Measurements from ENCODE around the gene TSKS. TPM values are rescaled to one million over a fixed set of nuclear protein-coding genes. Genes with fewer than 3 reads are reported as not detected.

The TSKS gene
- total RNA-seq, 1 donor: not detected

DNA sequence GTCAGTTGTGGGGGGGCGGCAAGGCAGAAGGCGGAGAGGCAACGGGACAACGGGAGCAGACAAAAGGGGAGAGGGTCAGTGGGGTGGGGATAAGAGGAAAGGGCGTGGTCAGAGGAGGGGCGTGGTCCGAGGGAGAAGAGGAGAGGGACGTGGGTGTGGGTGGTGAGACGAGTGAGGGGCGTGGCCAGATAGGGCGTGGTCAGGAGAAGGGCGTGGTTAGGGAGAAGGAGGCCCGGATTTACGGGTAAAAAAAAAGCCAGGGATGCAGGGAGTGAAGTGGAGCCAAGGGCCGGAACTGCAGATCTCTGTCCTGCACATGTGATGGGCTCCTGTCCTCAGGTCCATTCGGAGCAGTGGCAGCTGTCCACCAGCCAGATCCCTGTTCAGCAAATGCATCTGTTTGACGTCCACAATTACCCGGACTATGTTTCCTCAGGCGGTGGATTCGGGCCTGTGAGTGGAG lies 50.7 kb downstream of the TSKS start:
- Histone ChIP-seq H3K4me2 (ENCODE audit: insufficient read depth, low read length) (no peak overlapping the region), H3K27me3 (ENCODE audit: insufficient read depth, low read length) (no peaks in the 10 kb centered on the region), H3K36me3 (ENCODE audit: insufficient read depth, low read length) (no peaks in the 10 kb centered on the region), H3K27ac (ENCODE audit: low read depth, low read length) (no peak overlapping the region), H3K4me3 (ENCODE audit: insufficient read depth, low read length) (no peak overlapping the region), H3K79me2 (ENCODE audit: insufficient read depth, low read length) (no peaks in the 10 kb centered on the region), H4K20me1 (ENCODE audit: insufficient read depth, low read length) (no peaks in the 10 kb centered on the region), H3K9me3 (ENCODE audit: low read depth, low read length) (no peaks in the 10 kb centered on the region), H3K4me1 (ENCODE audit: insufficient read depth, low read length) (peaks cover 3% of the 10 kb centered on the region), H2AFZ (ENCODE audit: low read length) (no peak overlapping the region)
- peak; percentile 87 for DNase-seq (ENCODE audit: insufficient read length, low spot score, missing footprints)
- TF ChIP-seq, protein P1, sequence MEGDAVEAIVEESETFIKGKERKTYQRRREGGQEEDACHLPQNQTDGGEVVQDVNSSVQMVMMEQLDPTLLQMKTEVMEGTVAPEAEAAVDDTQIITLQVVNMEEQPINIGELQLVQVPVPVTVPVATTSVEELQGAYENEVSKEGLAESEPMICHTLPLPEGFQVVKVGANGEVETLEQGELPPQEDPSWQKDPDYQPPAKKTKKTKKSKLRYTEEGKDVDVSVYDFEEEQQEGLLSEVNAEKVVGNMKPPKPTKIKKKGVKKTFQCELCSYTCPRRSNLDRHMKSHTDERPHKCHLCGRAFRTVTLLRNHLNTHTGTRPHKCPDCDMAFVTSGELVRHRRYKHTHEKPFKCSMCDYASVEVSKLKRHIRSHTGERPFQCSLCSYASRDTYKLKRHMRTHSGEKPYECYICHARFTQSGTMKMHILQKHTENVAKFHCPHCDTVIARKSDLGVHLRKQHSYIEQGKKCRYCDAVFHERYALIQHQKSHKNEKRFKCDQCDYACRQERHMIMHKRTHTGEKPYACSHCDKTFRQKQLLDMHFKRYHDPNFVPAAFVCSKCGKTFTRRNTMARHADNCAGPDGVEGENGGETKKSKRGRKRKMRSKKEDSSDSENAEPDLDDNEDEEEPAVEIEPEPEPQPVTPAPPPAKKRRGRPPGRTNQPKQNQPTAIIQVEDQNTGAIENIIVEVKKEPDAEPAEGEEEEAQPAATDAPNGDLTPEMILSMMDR (IDR thresholded peaks at IDR 0.05; ENCODE audit: extremely low read depth, low read depth, low read length): no peak

DNA sequence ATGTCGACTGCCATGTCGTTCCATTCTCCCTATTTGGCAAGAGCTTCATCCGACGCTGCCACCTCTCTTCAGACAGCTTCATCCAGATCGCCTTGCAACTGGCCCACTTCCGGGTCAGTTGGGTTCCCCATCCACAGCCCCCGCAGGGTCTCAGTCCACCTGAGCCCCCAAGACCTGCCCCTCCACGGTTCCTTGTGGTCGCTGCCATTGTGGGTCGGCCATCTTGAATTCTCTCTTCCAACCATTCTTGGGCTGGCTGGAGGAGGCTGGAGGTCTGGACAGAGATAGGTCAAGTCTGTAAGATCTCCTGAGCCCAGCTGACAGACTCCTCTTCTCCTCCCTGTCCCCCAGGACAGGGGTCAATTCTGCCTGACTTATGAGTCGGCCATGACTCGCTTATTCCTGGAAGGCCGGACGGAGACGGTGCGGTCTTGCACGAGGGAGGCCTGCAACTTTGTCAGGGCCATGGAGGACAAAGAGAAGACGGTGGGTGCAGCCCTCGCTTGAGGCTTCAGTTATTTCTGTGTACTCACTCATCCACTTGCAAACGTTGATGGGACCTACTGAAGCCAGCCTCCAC lies 52.6 kb downstream of the TSKS start:
- Histone ChIP-seq H2AFZ (ENCODE audit: low read length) (peak overlapping the region; percentile 31), H4K20me1 (ENCODE audit: insufficient read depth, low read length) (no peaks in the 10 kb centered on the region), H3K36me3 (ENCODE audit: insufficient read depth, low read length) (no peaks in the 10 kb centered on the region), H3K27ac (ENCODE audit: low read depth, low read length) (peak overlapping the region; percentile 1), H3K4me3 (ENCODE audit: insufficient read depth, low read length) (no peak overlapping the region), H3K9me3 (ENCODE audit: low read depth, low read length) (no peaks in the 10 kb centered on the region), H3K4me2 (ENCODE audit: insufficient read depth, low read length) (no peak overlapping the region), H3K79me2 (ENCODE audit: insufficient read depth, low read length) (no peaks in the 10 kb centered on the region), H3K4me1 (ENCODE audit: insufficient read depth, low read length) (peaks cover 3% of the 10 kb centered on the region), H3K27me3 (ENCODE audit: insufficient read depth, low read length) (no peaks in the 10 kb centered on the region)
- TF ChIP-seq, protein P1 (IDR thresholded peaks at IDR 0.05; ENCODE audit: extremely low read depth, low read depth, low read length): no peak
- DNase-seq (ENCODE audit: insufficient read length, low spot score, missing footprints): peak; percentile 96

DNA sequence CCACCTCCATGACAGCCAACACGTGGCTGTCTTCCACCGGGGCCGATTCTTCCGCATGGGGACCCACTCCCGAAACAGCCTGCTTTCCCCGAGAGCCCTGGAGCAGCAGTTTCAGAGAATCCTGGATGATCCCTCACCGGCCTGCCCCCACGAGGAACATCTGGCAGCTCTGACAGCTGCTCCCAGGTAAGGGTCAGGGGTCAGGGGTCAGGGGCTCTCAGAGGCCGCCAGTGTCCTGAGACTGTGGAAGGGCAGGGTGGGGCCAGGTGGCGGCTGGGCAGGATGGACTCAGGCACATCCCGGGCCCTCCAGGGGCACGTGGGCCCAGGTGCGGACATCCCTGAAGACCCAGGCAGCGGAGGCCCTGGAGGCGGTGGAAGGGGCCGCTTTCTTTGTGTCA lies 57.2 kb downstream of the TSKS start:
- Histone ChIP-seq H3K27ac (ENCODE audit: low read depth, low read length) (no peak overlapping the region), H4K20me1 (ENCODE audit: insufficient read depth, low read length) (no peaks in the 10 kb centered on the region), H3K4me3 (ENCODE audit: insufficient read depth, low read length) (no peak overlapping the region), H3K4me2 (ENCODE audit: insufficient read depth, low read length) (no peak overlapping the region), H3K9me3 (ENCODE audit: low read depth, low read length) (no peaks in the 10 kb centered on the region), H3K4me1 (ENCODE audit: insufficient read depth, low read length) (peaks cover 3% of the 10 kb centered on the region), H2AFZ (ENCODE audit: low read length) (no peak overlapping the region), H3K27me3 (ENCODE audit: insufficient read depth, low read length) (no peaks in the 10 kb centered on the region), H3K36me3 (ENCODE audit: insufficient read depth, low read length) (no peaks in the 10 kb centered on the region), H3K79me2 (ENCODE audit: insufficient read depth, low read length) (no peaks in the 10 kb centered on the region)
- TF ChIP-seq, protein P1 (IDR thresholded peaks at IDR 0.05; ENCODE audit: extremely low read depth, low read depth, low read length): no peak
- DNase-seq (ENCODE audit: insufficient read length, low spot score, missing footprints): peak; percentile 11

DNA sequence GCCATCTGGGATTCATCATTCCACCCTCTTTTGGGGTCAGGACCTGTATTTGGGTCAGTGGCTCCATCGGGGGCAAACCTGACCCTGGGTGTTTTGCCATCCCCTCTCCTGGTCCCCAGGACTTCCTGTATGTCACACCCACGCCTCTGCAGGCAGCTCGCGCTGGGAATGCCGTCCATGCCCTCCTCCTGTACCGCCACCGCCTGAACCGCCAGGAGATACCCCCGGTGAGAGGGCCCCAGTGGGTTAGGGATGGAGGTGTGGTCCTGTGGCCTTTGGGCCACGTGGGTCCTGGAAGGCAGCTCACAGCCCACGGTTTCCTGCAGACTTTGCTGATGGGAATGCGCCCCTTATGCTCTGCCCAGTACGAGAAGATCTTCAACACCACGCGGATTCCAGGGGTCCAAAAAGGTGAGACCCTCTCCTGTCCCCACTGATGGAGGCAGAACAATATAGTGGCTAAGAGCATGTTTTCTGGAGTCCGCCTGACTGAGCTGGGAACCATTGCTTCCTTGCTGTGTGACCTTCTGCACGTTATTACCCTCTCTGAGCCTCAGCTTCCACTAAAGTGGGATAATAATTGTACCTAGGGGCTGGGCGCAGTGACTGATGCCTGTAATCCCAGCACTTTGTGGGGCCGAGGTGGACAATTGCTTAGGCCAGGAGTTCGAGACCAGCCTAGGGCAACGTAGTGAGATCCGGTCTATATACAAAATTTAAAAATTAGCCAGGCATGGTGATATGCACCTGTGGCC lies 58.0 kb downstream of the TSKS start:
- H3K4me3 ChIP-seq (ENCODE audit: insufficient read depth, low read length): no peak overlapping the region
- TF ChIP-seq, protein P1 (IDR thresholded peaks at IDR 0.05; ENCODE audit: extremely low read depth, low read depth, low read length): no peak
- H3K36me3 ChIP-seq (ENCODE audit: insufficient read depth, low read length): no peaks in the 10 kb centered on the region
- no peaks in the 10 kb centered on the region for H3K79me2 ChIP-seq (ENCODE audit: insufficient read depth, low read length)
- no peak overlapping the region for H3K27ac ChIP-seq (ENCODE audit: low read depth, low read length)
- H3K4me1 ChIP-seq (ENCODE audit: insufficient read depth, low read length): no peaks in the 10 kb centered on the region
- H4K20me1 ChIP-seq (ENCODE audit: insufficient read depth, low read length): no peaks in the 10 kb centered on the region
- H3K4me2 ChIP-seq (ENCODE audit: insufficient read depth, low read length): no peak overlapping the region
- DNase-seq (ENCODE audit: insufficient read length, low spot score, missing footprints): peak; percentile 35
- H2AFZ ChIP-seq (ENCODE audit: low read length): no peak overlapping the region
- H3K27me3 ChIP-seq (ENCODE audit: insufficient read depth, low read length): no peaks in the 10 kb centered on the region
- H3K9me3 ChIP-seq (ENCODE audit: low read depth, low read length): no peaks in the 10 kb centered on the region
